Caco-2 (cell line): ENCODE measurements around the gene TMPRSS11A. TPM values are rescaled to one million over a fixed set of nuclear protein-coding genes. Genes with fewer than 3 reads are reported as not detected.

Experiments used
- Bru-seq: library from RNA; stranded (reverse); fragments of 400-500 nt; gene quantifications from one replicate; lab custom pipeline; 2021; lab: Mats Ljungman, UMichigan
- BruChase-seq, 2 experiments: library from RNA; stranded (reverse); fragments of 400-500 nt; gene quantifications; one replicate each; lab custom pipeline; 2021; lab: Mats Ljungman, UMichigan
- BruUV-seq: library from RNA; stranded (reverse); fragments of 400-500 nt; replicated peaks from 2 replicates; lab custom pipeline; 2021; lab: Mats Ljungman, UMichigan
- CTCF ChIA-PET: fragments of 300-600 bp; sonication (Branson Sonifier 250); formaldehyde crosslinking; loops from one replicate; lab custom pipeline; 2022; ENCODE audit warnings: antibody characterized with exemption; lab: Charles Lee
- POLR2A ChIA-PET: fragments of 300-600 bp; sonication (Branson Sonifier 250); formaldehyde crosslinking; loops from one replicate; lab custom pipeline; 2022; ENCODE audit warnings: antibody characterized with exemption; lab: Charles Lee
- DNase-seq, 2 experiments: peaks; one replicate each; pipeline versions ENCODE4 v3.0.0 to v3.0.0-alpha.2; 2020 to 2022
- H3K27me3 ChIP-seq: replicated peaks from 2 replicates; pipeline ENCODE4 v1.6.0; 2011; ENCODE audit warnings: low read length; ENCODE audit not compliant: control insufficient read depth, insufficient read depth
- H3K36me3 ChIP-seq: 2 replicates; pipeline ENCODE4 v1.5.1; 2011; ENCODE audit warnings: low read length; ENCODE audit not compliant: control insufficient read depth, insufficient read depth
- H3K4me1 ChIP-seq: fragments of 250-450 bp; sonication (Bioruptor Pico); 2 replicates; pipeline ENCODE4 v1.5.1; 2020; ENCODE audit warnings: mild to moderate bottlenecking
- H3K4me3 ChIP-seq: 2 replicates; pipeline ENCODE4 v1.5.1; 2011; ENCODE audit warnings: low read depth, mild to moderate bottlenecking, control low read depth, low read length
- H3K9me3 ChIP-seq: fragments of 250-450 bp; sonication (Bioruptor Pico); 2 replicates; pipeline ENCODE4 v1.5.1; 2020; ENCODE audit warnings: mild to moderate bottlenecking, moderate library complexity
- H3K27ac Mint-ChIP-seq: one replicate; pipeline ENCODE4 v1.8.0; 2022; ENCODE audit warnings: mixed read lengths; ENCODE audit not compliant: unreplicated experiment
- H3K27me3 Mint-ChIP-seq: one replicate; pipeline ENCODE4 v1.8.0; 2022; ENCODE audit warnings: mixed read lengths; ENCODE audit not compliant: insufficient read depth, unreplicated experiment
- H3K36me3 Mint-ChIP-seq: one replicate; pipeline ENCODE4 v1.8.0; 2022; ENCODE audit warnings: mild to moderate bottlenecking, mixed read lengths; ENCODE audit not compliant: insufficient read depth, unreplicated experiment
- H3K4me1 Mint-ChIP-seq: one replicate; pipeline ENCODE4 v1.8.0; 2022; ENCODE audit warnings: low read depth, mixed read lengths; ENCODE audit not compliant: unreplicated experiment
- H3K4me3 Mint-ChIP-seq: one replicate; pipeline ENCODE4 v1.8.0; 2022; ENCODE audit warnings: mild to moderate bottlenecking, moderate library complexity, mixed read lengths; ENCODE audit not compliant: unreplicated experiment
- H3K9me3 Mint-ChIP-seq: one replicate; pipeline ENCODE4 v1.8.0; 2022; ENCODE audit warnings: mixed read lengths; ENCODE audit not compliant: unreplicated experiment
- CTCF ChIP-seq, 2 experiments: fragments of 200-600 bp in 1 of 2; IDR thresholded peaks; 1 replicate in 1 of 2; 2 replicates in 1 of 2; pipeline versions ENCODE4 v1.5.1 to v1.8.0; 2011 to 2022; ENCODE audit warnings: antibody characterized with exemption in 1 of 2, control low read depth in 1 of 2, inconsistent platforms in 1 of 2, low read depth in 1 of 2, low read length in 1 of 2, mild to moderate bottlenecking in 1 of 2, moderate library complexity in 1 of 2; ENCODE audit not compliant: insufficient read depth in 1 of 2, severe bottlenecking in 1 of 2, unreplicated experiment in 1 of 2
- intact Hi-C: fragments of 100-400 bp; cut with micrococcal nuclease; formaldehyde crosslinking; loops from one replicate; pipeline ENCODE4 v1.10.0; 2022; ENCODE audit not compliant: unreplicated experiment
- long read RNA-seq: library from polyadenylated mRNA; stranded (forward); transcript quantifications from one replicate; pipeline ENCODE4 v2.0.0, GENCODE V29; 2022
- total RNA-seq: library from RNA; stranded (reverse); gene quantifications from 2 replicates; pipeline ENCODE4 v1.2.3, GENCODE V29; 2022

The TMPRSS11A gene, protein sequence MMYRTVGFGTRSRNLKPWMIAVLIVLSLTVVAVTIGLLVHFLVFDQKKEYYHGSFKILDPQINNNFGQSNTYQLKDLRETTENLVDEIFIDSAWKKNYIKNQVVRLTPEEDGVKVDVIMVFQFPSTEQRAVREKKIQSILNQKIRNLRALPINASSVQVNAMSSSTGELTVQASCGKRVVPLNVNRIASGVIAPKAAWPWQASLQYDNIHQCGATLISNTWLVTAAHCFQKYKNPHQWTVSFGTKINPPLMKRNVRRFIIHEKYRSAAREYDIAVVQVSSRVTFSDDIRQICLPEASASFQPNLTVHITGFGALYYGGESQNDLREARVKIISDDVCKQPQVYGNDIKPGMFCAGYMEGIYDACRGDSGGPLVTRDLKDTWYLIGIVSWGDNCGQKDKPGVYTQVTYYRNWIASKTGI
- not detected in 2 replicates for total RNA-seq
- percentile 1 among the genes with signal in this experiment for Bru-seq, nascent RNA
- not detected for BruChase-seq, experiment 1, labeled RNA remaining after a 2-hour chase
- BruChase-seq, experiment 2, labeled RNA remaining after a 6-hour chase, result percentile 2 among the genes with signal in this experiment
- long read RNA-seq, result 0 reads

DNA sequence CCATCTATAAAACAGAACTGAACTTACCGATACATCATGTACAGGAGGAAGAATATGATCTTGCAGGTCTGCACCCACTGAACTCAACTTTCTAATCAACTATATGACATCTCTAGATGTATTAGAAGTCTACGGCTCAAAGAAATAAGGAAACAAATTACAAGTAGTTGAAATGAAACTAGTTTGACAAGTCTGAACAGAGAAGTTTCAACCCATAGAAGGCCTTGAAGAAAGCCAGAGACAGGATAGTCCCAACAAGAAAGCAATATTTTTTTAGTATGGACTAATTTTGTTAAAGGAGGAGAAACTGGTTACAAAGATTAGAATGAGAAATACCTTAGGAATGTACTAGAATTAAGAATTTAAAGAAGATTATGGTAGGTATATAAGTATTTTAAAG is at the start of gene TMPRSS11A:
Gene TMPRSS11A (minus strand): TSS at position 138 of the 400 bp plus-strand sequence. CDS start 100 bp downstream, at position 38.
- intact Hi-C loops, result no loop called here
- no TSS peak for BruUV-seq
- no peak within 1 kb of the TSS for H3K4me3 ChIP-seq
- H3K27ac Mint-ChIP-seq, result no peak within 1 kb of the TSS
- no peaks in the 10 kb centered on the region for H3K27me3 ChIP-seq
- no peaks in the 10 kb centered on the region for H3K4me1 Mint-ChIP-seq
- H3K36me3 ChIP-seq, result no peaks in the 10 kb centered on the region
- no peaks in the 10 kb centered on the region for H3K36me3 Mint-ChIP-seq
- H3K4me1 ChIP-seq, result no peaks in the 10 kb centered on the region
- H3K4me3 Mint-ChIP-seq, result no peak within 1 kb of the TSS
- ChIA-PET CTCF (no interaction called here), POLR2A (no interaction called here)
- H3K27me3 Mint-ChIP-seq, result peaks cover 2% of the 10 kb centered on the region
- no peaks in the 10 kb centered on the region for H3K9me3 ChIP-seq
- no peak for TF ChIP-seq CTCF (IDR thresholded peaks at IDR 0.05; ENCODE audit: insufficient read depth in 1 of 2, low read depth in 1 of 2, low read length in 1 of 2, severe bottlenecking in 1 of 2, unreplicated experiment in 1 of 2)
- DNase-seq, result no peak
- no peaks in the 10 kb centered on the region for H3K9me3 Mint-ChIP-seq

GRCh38 chr4:68011684-68012083 is 48.4 kb upstream of the TMPRSS11A start:
- no peaks in the 10 kb centered on the region for H3K36me3 ChIP-seq
- no peaks in the 10 kb centered on the region for H3K27me3 ChIP-seq
- H3K4me3 ChIP-seq, result no peak overlapping the region
- TF ChIP-seq CTCF (IDR thresholded peaks at IDR 0.05; ENCODE audit: insufficient read depth in 1 of 2, low read depth in 1 of 2, low read length in 1 of 2, severe bottlenecking in 1 of 2, unreplicated experiment in 1 of 2), result no peak
- DNase-seq, result no peak
- no peaks in the 10 kb centered on the region for H3K9me3 ChIP-seq
- CTCF ChIA-PET, result no interaction called here
- Mint-ChIP-seq H3K4me3 (no peak overlapping the region), H3K36me3 (no peaks in the 10 kb centered on the region), H3K9me3 (no peaks in the 10 kb centered on the region), H3K4me1 (no peaks in the 10 kb centered on the region), H3K27me3 (peaks cover 6% of the 10 kb centered on the region), H3K27ac (no peak overlapping the region)
- H3K4me1 ChIP-seq, result no peaks in the 10 kb centered on the region
- POLR2A ChIA-PET, result no interaction called here
- intact Hi-C loops, result no loop called here
- no TSS peak for BruUV-seq

- Mint-ChIP-seq H3K9me3 (no peaks in the 10 kb centered on the region), H3K36me3 (no peaks in the 10 kb centered on the region), H3K27me3 (peaks cover 6% of the 10 kb centered on the region), H3K4me3 (no peak overlapping the region), H3K27ac (no peak overlapping the region), H3K4me1 (no peaks in the 10 kb centered on the region)
- ChIA-PET POLR2A (no interaction called here), CTCF (no interaction called here)
- Histone ChIP-seq H3K36me3 (no peaks in the 10 kb centered on the region), H3K9me3 (no peaks in the 10 kb centered on the region), H3K27me3 (no peaks in the 10 kb centered on the region), H3K4me1 (no peaks in the 10 kb centered on the region), H3K4me3 (no peak overlapping the region)
- BruUV-seq, result no TSS peak
- intact Hi-C loops, result no loop called here
- no peak for DNase-seq
- TF ChIP-seq CTCF (IDR thresholded peaks at IDR 0.05; ENCODE audit: insufficient read depth in 1 of 2, low read depth in 1 of 2, low read length in 1 of 2, severe bottlenecking in 1 of 2, unreplicated experiment in 1 of 2), result no peak
Observed at GRCh38 chr4:68002906-68003305, 39.6 kb upstream of the TMPRSS11A start.
